ENCODE measurements around the gene HERC6. TPM values are rescaled to one million over a fixed set of nuclear protein-coding genes. Genes with fewer than 3 reads are reported as not detected.
A peak's percentile ranks its signal among the peaks of the same experiment; 100 is the strongest.
"Not testable (repeated sequence)": the region's sequence is repeated elsewhere in the genome, so short reads cannot be mapped to it uniquely, and the experiment has no call there.

The HERC6 gene
- total RNA-seq, 2 experiments from 2014 or later, result 42.8 to 43.6 TPM

GRCh38 chr4:88359558-88359957, 19.1 kb upstream of the HERC6 start:
- H3K4me3 Mint-ChIP-seq, result no peak overlapping the region
- no peaks in the 10 kb centered on the region for H3K36me3 Mint-ChIP-seq (ENCODE audit: low read depth)
- H3K27ac Mint-ChIP-seq, result no peak overlapping the region
- ChIA-PET POLR2A (no interaction called here), CTCF (interaction anchor here (1.0 kb wide), 1 partner anchor 10 kb away, joined by 3 read pairs; no protein-coding TSS in a partner anchor)
- peaks cover 4% of the 10 kb centered on the region for H3K27me3 Mint-ChIP-seq
- DNase-seq, result no peak
- H3K9me3 Mint-ChIP-seq, result peaks cover 16% of the 10 kb centered on the region
- H3K4me1 Mint-ChIP-seq, result no peaks in the 10 kb centered on the region

- peaks cover 4% of the 10 kb centered on the region for H3K27me3 Mint-ChIP-seq
- no peak overlapping the region for H3K4me3 Mint-ChIP-seq
- ChIA-PET POLR2A (no interaction called here), CTCF (interaction anchor here (0.6 to 1.3 kb wide), 3 partner anchors 9 to 295 kb away, joined by 3 to 5 read pairs (median 3); no protein-coding TSS in a partner anchor)
- no peaks in the 10 kb centered on the region for H3K36me3 Mint-ChIP-seq (ENCODE audit: low read depth)
- H3K9me3 Mint-ChIP-seq, result peaks cover 17% of the 10 kb centered on the region
- H3K4me1 Mint-ChIP-seq, result no peaks in the 10 kb centered on the region
- no peak for DNase-seq
- H3K27ac Mint-ChIP-seq, result no peak overlapping the region
These were observed 18.4 kb upstream of the HERC6 start for GRCh38 chr4:88360256-88360655.

- H3K4me1 Mint-ChIP-seq, result no peaks in the 10 kb centered on the region
- no peak overlapping the region for H3K27ac Mint-ChIP-seq
- H3K27me3 Mint-ChIP-seq, result peaks cover 4% of the 10 kb centered on the region
- peaks cover 19% of the 10 kb centered on the region for H3K9me3 Mint-ChIP-seq
- no peaks in the 10 kb centered on the region for H3K36me3 Mint-ChIP-seq (ENCODE audit: low read depth)
- ChIA-PET CTCF (interaction anchor here (0.6 to 1.3 kb wide), 5 partner anchors 10 to 1126 kb away, joined by 3 to 5 read pairs (median 3); partner anchors contain the start of gene HERC6), POLR2A (no interaction called here)
- no peak for DNase-seq
- H3K4me3 Mint-ChIP-seq, result no peak overlapping the region
These were observed 17.9 kb upstream of the HERC6 start for GRCh38 chr4:88360791-88361190.

GRCh38 chr4:88361217-88361773, 17.4 kb upstream of the HERC6 start:
- CTCF ChIA-PET, result interaction anchor here (0.6 to 1.3 kb wide), 5 partner anchors 10 to 1126 kb away, joined by 3 to 4 read pairs (median 3); partner anchors contain the start of gene HERC6
- H3K4me1 Mint-ChIP-seq; POLR2A ChIA-PET; H3K27me3 Mint-ChIP-seq; H3K36me3 Mint-ChIP-seq (ENCODE audit: low read depth); DNase-seq; H3K4me3 Mint-ChIP-seq; H3K27ac Mint-ChIP-seq: not testable (repeated sequence)
- peaks cover 19% of the 10 kb centered on the region for H3K9me3 Mint-ChIP-seq

- POLR2A ChIA-PET, result no interaction called here
- DNase-seq, result no peak
- CTCF ChIA-PET, result interaction anchor here (0.8 to 1.5 kb wide), 2 partner anchors 9 to 11 kb away, joined by 3 to 4 read pairs; no protein-coding TSS in a partner anchor
- Mint-ChIP-seq H3K9me3 (peaks cover 11% of the 10 kb centered on the region), H3K27ac (no peak overlapping the region), H3K36me3 (ENCODE audit: low read depth) (no peaks in the 10 kb centered on the region), H3K4me3 (no peak overlapping the region), H3K27me3 (peaks cover 4% of the 10 kb centered on the region), H3K4me1 (peaks cover 5% of the 10 kb centered on the region)
These were observed 12.2 kb upstream of the HERC6 start for GRCh38 chr4:88366460-88366859.

- POLR2A ChIA-PET, result no interaction called here
- peaks cover 5% of the 10 kb centered on the region for H3K4me1 Mint-ChIP-seq
- no peak overlapping the region for H3K27ac Mint-ChIP-seq
- H3K27me3 Mint-ChIP-seq, result peaks cover 4% of the 10 kb centered on the region
- CTCF ChIA-PET, result interaction anchor here (1.5 kb wide), 1 partner anchor 10 kb away, joined by 7 read pairs; the partner anchor contains the start of gene HERC6
- no peaks in the 10 kb centered on the region for H3K36me3 Mint-ChIP-seq (ENCODE audit: low read depth)
- no peak overlapping the region for H3K4me3 Mint-ChIP-seq
- no peak for DNase-seq
- H3K9me3 Mint-ChIP-seq, result peaks cover 12% of the 10 kb centered on the region
These were observed 10.8 kb upstream of the HERC6 start for GRCh38 chr4:88367826-88368225.

- POLR2A ChIA-PET; H3K36me3 Mint-ChIP-seq (ENCODE audit: low read depth); H3K4me1 Mint-ChIP-seq; H3K9me3 Mint-ChIP-seq; H3K4me3 Mint-ChIP-seq; H3K27me3 Mint-ChIP-seq: not testable (repeated sequence)
- CTCF ChIA-PET, result interaction anchor here (0.6 to 1.4 kb wide), 6 partner anchors 9 to 145 kb away, joined by 3 to 5 read pairs (median 4); partner anchors contain the start of genes HERC5 and HERC6
- DNase-seq, result peak; percentile 25
- peak overlapping the region; percentile 4 for H3K27ac Mint-ChIP-seq
These were observed 9.4 kb upstream of the HERC6 start for GRCh38 chr4:88369180-88369812.

- Mint-ChIP-seq H3K4me3 (peak overlapping the region; percentile 47), H3K27me3 (no peaks in the 10 kb centered on the region), H3K27ac (peak overlapping the region; percentile 94), H3K36me3 (ENCODE audit: low read depth) (peaks cover 55% of the 10 kb centered on the region), H3K9me3 (peaks cover 21% of the 10 kb centered on the region), H3K4me1 (peaks cover 57% of the 10 kb centered on the region)
- ChIA-PET POLR2A (interaction anchor here (1.6 kb wide), 1 partner anchor 75 kb away, joined by 5 read pairs; the partner anchor contains the start of gene HERC5), CTCF (interaction anchor here (1.0 kb wide), 1 partner anchor 76 kb away, joined by 3 read pairs; the partner anchor contains the start of gene HERC5)
- no peak for DNase-seq
These were observed 2.5 kb downstream of the HERC6 start for GRCh38 chr4:88381123-88381522.

- H3K27ac Mint-ChIP-seq, result peak overlapping the region; percentile 94
- H3K9me3 Mint-ChIP-seq, result peaks cover 16% of the 10 kb centered on the region
- peak overlapping the region; percentile 52 for H3K4me3 Mint-ChIP-seq
- H3K36me3 Mint-ChIP-seq (ENCODE audit: low read depth), result peaks cover 63% of the 10 kb centered on the region
- peaks cover 57% of the 10 kb centered on the region for H3K4me1 Mint-ChIP-seq
- ChIA-PET POLR2A (no interaction called here), CTCF (interaction anchor here (1.0 kb wide), 1 partner anchor 9 kb away, joined by 3 read pairs; no protein-coding TSS in a partner anchor)
- peak; percentile 72 for DNase-seq
- H3K27me3 Mint-ChIP-seq, result no peaks in the 10 kb centered on the region
These were observed 4.0 kb downstream of the HERC6 start for GRCh38 chr4:88382621-88383020.

GRCh38 chr4:88390128-88390527, 11.5 kb downstream of the HERC6 start:
- POLR2A ChIA-PET, result no interaction called here
- H3K36me3 Mint-ChIP-seq (ENCODE audit: low read depth), result peaks cover 70% of the 10 kb centered on the region

GRCh38 chr4:88391703-88392102, 13.1 kb downstream of the HERC6 start:
- ChIA-PET POLR2A (no interaction called here), CTCF (interaction anchor here (0.8 kb wide), 1 partner anchor 9 kb away, joined by 3 read pairs; no protein-coding TSS in a partner anchor)
- H3K9me3 Mint-ChIP-seq, result no peaks in the 10 kb centered on the region
- no peak overlapping the region for H3K27ac Mint-ChIP-seq
- no peak overlapping the region for H3K4me3 Mint-ChIP-seq
- H3K27me3 Mint-ChIP-seq, result no peaks in the 10 kb centered on the region
- DNase-seq, result no peak
- H3K4me1 Mint-ChIP-seq, result peaks cover 4% of the 10 kb centered on the region
- peaks cover 65% of the 10 kb centered on the region for H3K36me3 Mint-ChIP-seq (ENCODE audit: low read depth)

More at GRCh38 chr4:88390128-88390527, 11.5 kb downstream of the HERC6 start:
- peaks cover 11% of the 10 kb centered on the region for H3K4me1 Mint-ChIP-seq
- CTCF ChIA-PET, result interaction anchor here (0.6 to 1.4 kb wide), 4 partner anchors 11 to 553 kb away, joined by 3 to 7 read pairs (median 4); partner anchors contain the start of gene HERC6
- DNase-seq, result no peak
- no peaks in the 10 kb centered on the region for H3K9me3 Mint-ChIP-seq
- no peak overlapping the region for H3K4me3 Mint-ChIP-seq
- no peaks in the 10 kb centered on the region for H3K27me3 Mint-ChIP-seq
- H3K27ac Mint-ChIP-seq, result no peak overlapping the region

GRCh38 chr4:88396681-88397080, 18.0 kb downstream of the HERC6 start:
- Mint-ChIP-seq H3K36me3 (ENCODE audit: low read depth) (peaks cover 47% of the 10 kb centered on the region), H3K4me3 (no peak overlapping the region)
- POLR2A ChIA-PET, result no interaction called here

GRCh38 chr4:88398381-88398780, 19.7 kb downstream of the HERC6 start:
- DNase-seq, result no peak
- Mint-ChIP-seq H3K27me3 (no peaks in the 10 kb centered on the region), H3K9me3 (no peaks in the 10 kb centered on the region), H3K4me3 (no peak overlapping the region), H3K27ac (no peak overlapping the region), H3K4me1 (no peaks in the 10 kb centered on the region), H3K36me3 (ENCODE audit: low read depth) (peaks cover 35% of the 10 kb centered on the region)
- CTCF ChIA-PET, result no interaction called here
- POLR2A ChIA-PET, result no interaction called here

More at GRCh38 chr4:88396681-88397080, 18.0 kb downstream of the HERC6 start:
- H3K27me3 Mint-ChIP-seq, result no peaks in the 10 kb centered on the region
- CTCF ChIA-PET, result interaction anchor here (0.9 to 1.1 kb wide), 2 partner anchors 15 to 50 kb away, joined by 3 read pairs; no protein-coding TSS in a partner anchor
- H3K4me1 Mint-ChIP-seq, result no peaks in the 10 kb centered on the region
- no peaks in the 10 kb centered on the region for H3K9me3 Mint-ChIP-seq
- no peak overlapping the region for H3K27ac Mint-ChIP-seq
- no peak for DNase-seq
